B cell (primary cell): ENCODE results near the gene ZNF189. TPM values are rescaled to one million over a fixed set of nuclear protein-coding genes. Genes with fewer than 3 reads are reported as not detected.

Source experiments
- ATAC-seq: fragments of 200-7000 bp; cut with Tn5 transposase; one replicate; pipeline ENCODE4 v1.10.0; 2021; ENCODE audit warnings: low read depth, mild to moderate bottlenecking, moderate number of reproducible peaks, moderate library complexity
- CTCF ChIA-PET: fragments of 350-600 bp; sonication (Branson Sonifier 250); formaldehyde crosslinking; loops from one replicate; lab custom pipeline; 2021; ENCODE audit warnings: antibody characterized with exemption, inconsistent platforms; lab: Charles Lee
- POLR2A ChIA-PET: fragments of 350-600 bp; sonication (Branson Sonifier 250); formaldehyde crosslinking; loops from one replicate; lab custom pipeline; 2021; ENCODE audit warnings: antibody characterized with exemption; lab: Charles Lee
- DNase-seq: peaks from one replicate; pipeline ENCODE4 v3.0.0; 2013
- H2AFZ ChIP-seq: 2 replicates; pipeline ENCODE4 v1.6.1; 2012; ENCODE audit warnings: mild to moderate bottlenecking, low read depth, low read length; ENCODE audit not compliant: insufficient read depth, poor library complexity, severe bottlenecking
- H3K27ac ChIP-seq, 2 donors: 1 replicate in 1 of 2; 2 replicates in 1 of 2; pipeline ENCODE4 v1.5.1; 2012 to 2013; ENCODE audit warnings: low read length in 2 of 2, mild to moderate bottlenecking in 2 of 2, moderate library complexity in 1 of 2
- H3K27me3 ChIP-seq, 4 experiments: fragments of 200-600 bp in 1 of 4; sonication (generic) in 1 of 4; replicated peaks in 1 of 4; 1 replicate in 2 of 4; 2 replicates in 2 of 4; pipeline versions ENCODE4 v1.6.1 to v1.7.0; 2013 to 2016; ENCODE audit warnings: low read length in 3 of 4, mild to moderate bottlenecking in 2 of 4, mixed read lengths in 1 of 4, moderate library complexity in 1 of 4; ENCODE audit not compliant: insufficient read depth in 4 of 4, control insufficient read depth in 3 of 4; ENCODE audit errors: control extremely low read depth in 1 of 4
- H3K36me3 ChIP-seq, 2 experiments: replicated peaks in 1 of 2; 1 replicate in 1 of 2; 2 replicates in 1 of 2; pipeline versions ENCODE4 v1.6.1 to v1.7.1; 2013; ENCODE audit warnings: low read length in 1 of 2; ENCODE audit not compliant: insufficient read depth in 2 of 2, control insufficient read depth in 1 of 2; ENCODE audit errors: control extremely low read depth in 1 of 2, extremely low read depth in 1 of 2
- H3K4me1 ChIP-seq, 2 donors: fragments of 200-600 bp in 1 of 2; sonication (generic) in 1 of 2; 1 replicate in 1 of 2; 2 replicates in 1 of 2; pipeline versions ENCODE4 v1.5.1 to v1.6.1; 2013 to 2017; ENCODE audit warnings: low read length in 2 of 2; ENCODE audit not compliant: control insufficient read depth in 2 of 2, insufficient read depth in 2 of 2
- H3K4me2 ChIP-seq: replicated peaks from 2 replicates; pipeline ENCODE3; 2012; ENCODE audit warnings: mild to moderate bottlenecking, low read depth, low read length; ENCODE audit not compliant: poor library complexity, severe bottlenecking
- H3K4me3 ChIP-seq, 5 experiments: fragments of 200-600 bp in 1 of 5; sonication (generic) in 1 of 5; 1 replicate in 3 of 5; 2 replicates in 2 of 5; pipeline versions ENCODE4 v1.5.1 to v1.7.0; 2011 to 2016; ENCODE audit warnings: low read length in 4 of 5, mild to moderate bottlenecking in 4 of 5, low read depth in 2 of 5, control low read depth in 1 of 5, moderate library complexity in 1 of 5; ENCODE audit not compliant: insufficient read depth in 1 of 5; ENCODE audit errors: control extremely low read depth in 1 of 5, extremely low read depth in 1 of 5
- H3K79me2 ChIP-seq: fragments of 200-600 bp; sonication (generic); one replicate; pipeline ENCODE4 v1.6.0; 2016; ENCODE audit warnings: low read length; ENCODE audit not compliant: control insufficient read depth, insufficient read depth
- H3K9ac ChIP-seq: fragments of 200-600 bp; sonication (generic); 2 replicates; pipeline ENCODE4 v1.6.1; 2017; ENCODE audit warnings: mild to moderate bottlenecking, low read length, moderate library complexity
- H3K9me3 ChIP-seq, 3 donors: one replicate each; pipeline versions ENCODE4 v1.6.1 to v1.7.1; 2013; ENCODE audit warnings: low read length in 2 of 3; ENCODE audit not compliant: control insufficient read depth in 2 of 3, insufficient read depth in 1 of 3; ENCODE audit errors: control extremely low read depth in 1 of 3
- H4K20me1 ChIP-seq: 2 replicates; pipeline ENCODE4 v1.6.0; 2012; ENCODE audit warnings: mild to moderate bottlenecking, low read length; ENCODE audit not compliant: insufficient read depth, control insufficient read depth, poor library complexity, severe bottlenecking
- H3K27ac Mint-ChIP-seq: one replicate; pipeline ENCODE4 v1.8.0; 2021; ENCODE audit warnings: mixed read lengths
- H3K27me3 Mint-ChIP-seq: one replicate; pipeline ENCODE4 v1.8.0; 2021; ENCODE audit warnings: mixed read lengths
- H3K4me1 Mint-ChIP-seq: one replicate; pipeline ENCODE4 v1.8.0; 2021; ENCODE audit warnings: mixed read lengths
- H3K4me3 Mint-ChIP-seq: one replicate; pipeline ENCODE4 v1.8.0; 2021; ENCODE audit warnings: mixed read lengths
- H3K9me3 Mint-ChIP-seq: one replicate; pipeline ENCODE4 v1.8.0; 2022; ENCODE audit warnings: mixed read lengths; ENCODE audit not compliant: insufficient read depth
- EZH2 ChIP-seq: IDR thresholded peaks from 2 replicates; pipeline ENCODE4 v1.6.1; 2012; ENCODE audit warnings: borderline replicate concordance, low read depth, mild to moderate bottlenecking, moderate library complexity, low read length; ENCODE audit not compliant: insufficient read depth, poor library complexity, severe bottlenecking
- WGBS: methylation state at CpG from one replicate; pipeline ENCODE4 v1.1.5; 2013; ENCODE audit warnings: missing lambda C conversion rate; ENCODE audit not compliant: insufficient coverage; 5-methylcytosine and 5-hydroxymethylcytosine counted together
- intact Hi-C: fragments of 100-400 bp; cut with micrococcal nuclease; formaldehyde crosslinking; loops from one replicate; pipeline ENCODE4 v1.10.0; 2022
- polyA plus RNA-seq: library from polyadenylated mRNA; depleted of rRNA; stranded (reverse); fragments of >200 nt; gene quantifications from 2 replicates; pipeline ENCODE4 v1.2.3, GENCODE V29; 2012
- total RNA-seq, 2 donors: library from RNA; stranded (reverse); fragments of 120-200 nt in 1 of 2; gene quantifications; 1 replicate in 1 of 2; 2 replicates in 1 of 2; pipeline versions ENCODE4 v1.2.3 to v1.2.4, GENCODE V29; 2013 to 2022
- TF ChIP-seq, protein P1 (sequence below): fragments of 200-600 bp; IDR thresholded peaks from one replicate; pipeline ENCODE4 v1.8.0; 2022; ENCODE audit warnings: antibody characterized with exemption, mild to moderate bottlenecking

Gene ZNF189
- total and polyA plus RNA-seq, 2 donors (not counting 1 experiment from before 2014, with no cell fraction given): 4.0 to 25.7 TPM

DNA sequence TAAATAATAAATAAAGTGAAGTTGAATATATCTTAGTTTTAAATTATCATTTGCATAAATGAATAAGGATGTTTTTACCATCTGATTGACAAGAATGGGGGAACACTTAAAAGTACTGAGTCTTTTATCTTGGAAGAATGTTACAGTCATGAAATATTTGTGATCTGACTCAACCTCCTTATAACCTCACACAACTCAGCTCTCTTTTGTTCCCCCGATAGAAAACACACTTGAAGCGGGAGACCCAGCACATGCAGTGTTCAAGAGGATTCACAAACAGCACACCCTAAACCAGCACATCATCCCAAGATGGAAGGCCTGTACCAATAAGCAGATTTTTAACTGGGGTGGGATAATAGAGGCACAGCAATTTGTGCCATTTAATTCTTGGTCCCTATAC is 29.4 kb upstream of the ZNF189 start:
- intact Hi-C loops: no loop called here
- ChIA-PET POLR2A (no interaction called here), CTCF (no interaction called here)
- DNase-seq (no peak), ATAC-seq (no peak)
- H3K4me3 Mint-ChIP-seq: no peak overlapping the region
- peaks cover 0 to 2% (median 0%) of the 10 kb centered on the region in 3 donors for H3K9me3 ChIP-seq
- no CpG with 5 or more reads among the region's 2 CpGs for WGBS
- H2AFZ ChIP-seq: no peak overlapping the region
- no peak overlapping the region for H3K27ac Mint-ChIP-seq
- H3K27me3 Mint-ChIP-seq: peaks cover 13% of the 10 kb centered on the region
- H3K4me1 ChIP-seq: no peaks in the 10 kb centered on the region
- no peak overlapping the region for H3K9ac ChIP-seq
- H3K27me3 ChIP-seq: no peaks in the 10 kb centered on the region
- no peaks in the 10 kb centered on the region for H3K36me3 ChIP-seq
- H3K27ac ChIP-seq: no peak overlapping the region
- no peak for TF ChIP-seq EZH2
- TF ChIP-seq, protein P1, sequence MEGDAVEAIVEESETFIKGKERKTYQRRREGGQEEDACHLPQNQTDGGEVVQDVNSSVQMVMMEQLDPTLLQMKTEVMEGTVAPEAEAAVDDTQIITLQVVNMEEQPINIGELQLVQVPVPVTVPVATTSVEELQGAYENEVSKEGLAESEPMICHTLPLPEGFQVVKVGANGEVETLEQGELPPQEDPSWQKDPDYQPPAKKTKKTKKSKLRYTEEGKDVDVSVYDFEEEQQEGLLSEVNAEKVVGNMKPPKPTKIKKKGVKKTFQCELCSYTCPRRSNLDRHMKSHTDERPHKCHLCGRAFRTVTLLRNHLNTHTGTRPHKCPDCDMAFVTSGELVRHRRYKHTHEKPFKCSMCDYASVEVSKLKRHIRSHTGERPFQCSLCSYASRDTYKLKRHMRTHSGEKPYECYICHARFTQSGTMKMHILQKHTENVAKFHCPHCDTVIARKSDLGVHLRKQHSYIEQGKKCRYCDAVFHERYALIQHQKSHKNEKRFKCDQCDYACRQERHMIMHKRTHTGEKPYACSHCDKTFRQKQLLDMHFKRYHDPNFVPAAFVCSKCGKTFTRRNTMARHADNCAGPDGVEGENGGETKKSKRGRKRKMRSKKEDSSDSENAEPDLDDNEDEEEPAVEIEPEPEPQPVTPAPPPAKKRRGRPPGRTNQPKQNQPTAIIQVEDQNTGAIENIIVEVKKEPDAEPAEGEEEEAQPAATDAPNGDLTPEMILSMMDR: no peak
- no peaks in the 10 kb centered on the region for H3K9me3 Mint-ChIP-seq
- no peaks in the 10 kb centered on the region for H3K79me2 ChIP-seq
- H3K4me1 Mint-ChIP-seq: no peaks in the 10 kb centered on the region
- H3K4me3 ChIP-seq: no peak overlapping the region
- H3K4me2 ChIP-seq: no peak overlapping the region
- H4K20me1 ChIP-seq: no peaks in the 10 kb centered on the region

GRCh38 chr9:101369884-101370531 is 28.6 kb upstream of the ZNF189 start:
- ATAC-seq (no peak), DNase-seq (no peak)
- no peak overlapping the region for H3K4me2 ChIP-seq
- no peaks in the 10 kb centered on the region for H4K20me1 ChIP-seq
- intact Hi-C loops: no loop called here
- H3K9ac ChIP-seq: no peak overlapping the region
- H3K9me3 ChIP-seq: peaks cover 0 to 2% (median 0%) of the 10 kb centered on the region in 3 donors
- no peaks in the 10 kb centered on the region for H3K36me3 ChIP-seq
- H3K27ac Mint-ChIP-seq: no peak overlapping the region
- H3K79me2 ChIP-seq: no peaks in the 10 kb centered on the region
- H3K4me3 ChIP-seq: no peak overlapping the region
- no peak overlapping the region for H3K27ac ChIP-seq
- no peak overlapping the region for H3K4me3 Mint-ChIP-seq
- POLR2A ChIA-PET: no interaction called here
- no peaks in the 10 kb centered on the region for H3K4me1 ChIP-seq
- H3K9me3 Mint-ChIP-seq: no peaks in the 10 kb centered on the region
- TF ChIP-seq EZH2: no peak
- TF ChIP-seq, protein P1: no peak
- WGBS: no CpG with 5 or more reads among the region's 2 CpGs
- H3K27me3 Mint-ChIP-seq: peaks cover 16% of the 10 kb centered on the region
- H3K27me3 ChIP-seq: no peaks in the 10 kb centered on the region
- no peaks in the 10 kb centered on the region for H3K4me1 Mint-ChIP-seq
- CTCF ChIA-PET: no interaction called here
- no peak overlapping the region for H2AFZ ChIP-seq
